Skeletal muscle satellite cell (primary cell): ENCODE data around the gene NLRP14.

ENCODE experiments used
- H3K27me3 ChIP-seq: 2 replicates; pipeline ENCODE4 v1.7.0; 2013; ENCODE audit warnings: low read length; ENCODE audit not compliant: control insufficient read depth, insufficient read depth
- H3K36me3 ChIP-seq: 2 replicates; pipeline ENCODE4 v1.7.0; 2013; ENCODE audit warnings: mild to moderate bottlenecking, control low read depth, low read length; ENCODE audit not compliant: insufficient read depth
- H3K4me1 ChIP-seq: 2 replicates; pipeline ENCODE4 v1.7.0; 2013; ENCODE audit warnings: low read length; ENCODE audit not compliant: control insufficient read depth, insufficient read depth
- H3K4me2 ChIP-seq: 2 replicates; pipeline ENCODE4 v1.7.0; 2013; ENCODE audit warnings: mild to moderate bottlenecking, low read length
- H3K4me3 ChIP-seq: 2 replicates; pipeline ENCODE4 v1.7.0; 2013; ENCODE audit warnings: low read length
- H3K9ac ChIP-seq: 2 replicates; pipeline ENCODE4 v1.7.0; 2013; ENCODE audit warnings: mild to moderate bottlenecking, low read depth, low read length, moderate library complexity
- H3K9me3 ChIP-seq: replicated peaks from 2 replicates; pipeline ENCODE4 v1.7.0; 2013; ENCODE audit warnings: mild to moderate bottlenecking, control low read depth, low read length

The NLRP14 gene

GRCh38 chr11:7115780-7116179 is 95.5 kb downstream of the NLRP14 start:
- H3K4me2 ChIP-seq, result no peak overlapping the region
- H3K9me3 ChIP-seq, result no peaks in the 10 kb centered on the region
- no peaks in the 10 kb centered on the region for H3K36me3 ChIP-seq
- peaks cover 10% of the 10 kb centered on the region for H3K27me3 ChIP-seq
- no peaks in the 10 kb centered on the region for H3K4me1 ChIP-seq
- H3K4me3 ChIP-seq, result no peak overlapping the region
- H3K9ac ChIP-seq, result no peak overlapping the region

- Histone ChIP-seq H3K9ac (no peak overlapping the region), H3K4me1 (no peaks in the 10 kb centered on the region), H3K4me2 (no peak overlapping the region)
Observed at GRCh38 chr11:7116370-7116769, 96.1 kb downstream of the NLRP14 start.

More at GRCh38 chr11:7116370-7116769, 96.1 kb downstream of the NLRP14 start:
- Histone ChIP-seq H3K27me3 (peaks cover 10% of the 10 kb centered on the region), H3K9me3 (no peaks in the 10 kb centered on the region), H3K36me3 (no peaks in the 10 kb centered on the region), H3K4me3 (no peak overlapping the region)
